ENCODE data around the gene TMTC2.

Gene TMTC2

GRCh38 chr12:82765971-82766705, 79.4 kb downstream of the TMTC2 start:
- Histone ChIP-seq H3K9me3 (ENCODE audit: control insufficient read depth, insufficient read depth, low read length) (no peaks in the 10 kb centered on the region), H3K36me3 (ENCODE audit: control insufficient read depth, insufficient read depth, low read length) (no peaks in the 10 kb centered on the region)

DNA sequence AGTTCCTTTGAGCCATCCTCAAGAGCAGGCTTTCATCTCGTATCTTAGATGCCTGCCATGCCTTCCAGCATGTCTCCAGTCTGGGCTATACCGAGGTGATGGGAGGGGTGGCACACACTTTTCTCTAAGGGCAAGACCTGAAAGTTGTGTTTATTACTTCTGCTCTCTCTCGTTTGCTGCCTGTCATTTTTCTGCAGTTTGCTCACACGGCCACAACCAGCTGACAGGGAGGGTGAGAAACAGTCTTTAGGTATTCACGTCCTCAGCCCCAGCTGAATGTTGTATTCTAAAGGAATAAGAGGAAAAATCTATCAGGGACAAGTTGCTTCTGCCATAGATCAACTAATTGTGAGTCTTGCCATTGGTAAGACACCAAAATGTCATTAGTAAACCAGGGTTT, 88.0 kb downstream of the TMTC2 start:
- H3K9me3 ChIP-seq (ENCODE audit: control insufficient read depth, insufficient read depth, low read length) = no peaks in the 10 kb centered on the region
- H3K36me3 ChIP-seq (ENCODE audit: control insufficient read depth, insufficient read depth, low read length) = no peaks in the 10 kb centered on the region
- no peak overlapping the region for H3K4me3 ChIP-seq (ENCODE audit: low read depth, low read length)
- H3K27me3 ChIP-seq (ENCODE audit: control insufficient read depth, insufficient read depth, low read length) = no peaks in the 10 kb centered on the region
- peaks cover 2% of the 10 kb centered on the region for H3K4me1 ChIP-seq (ENCODE audit: control insufficient read depth, insufficient read depth, low read length)
- H3K9ac ChIP-seq (ENCODE audit: low read depth, low read length) = no peak overlapping the region

More at GRCh38 chr12:82765971-82766705, 79.4 kb downstream of the TMTC2 start:
- Histone ChIP-seq H3K27me3 (ENCODE audit: control insufficient read depth, insufficient read depth, low read length) (peaks cover 2% of the 10 kb centered on the region), H3K9ac (ENCODE audit: low read depth, low read length) (no peak overlapping the region), H3K4me3 (ENCODE audit: low read depth, low read length) (no peak overlapping the region), H3K4me1 (ENCODE audit: control insufficient read depth, insufficient read depth, low read length) (no peaks in the 10 kb centered on the region)

GRCh38 chr12:82780517-82780916, 93.8 kb downstream of the TMTC2 start:
- Histone ChIP-seq H3K4me3 (ENCODE audit: low read depth, low read length) (no peak overlapping the region), H3K4me1 (ENCODE audit: control insufficient read depth, insufficient read depth, low read length) (peaks cover 12% of the 10 kb centered on the region), H3K27me3 (ENCODE audit: control insufficient read depth, insufficient read depth, low read length) (no peaks in the 10 kb centered on the region), H3K9ac (ENCODE audit: low read depth, low read length) (no peak overlapping the region), H3K9me3 (ENCODE audit: control insufficient read depth, insufficient read depth, low read length) (no peaks in the 10 kb centered on the region), H3K36me3 (ENCODE audit: control insufficient read depth, insufficient read depth, low read length) (no peaks in the 10 kb centered on the region)

DNA sequence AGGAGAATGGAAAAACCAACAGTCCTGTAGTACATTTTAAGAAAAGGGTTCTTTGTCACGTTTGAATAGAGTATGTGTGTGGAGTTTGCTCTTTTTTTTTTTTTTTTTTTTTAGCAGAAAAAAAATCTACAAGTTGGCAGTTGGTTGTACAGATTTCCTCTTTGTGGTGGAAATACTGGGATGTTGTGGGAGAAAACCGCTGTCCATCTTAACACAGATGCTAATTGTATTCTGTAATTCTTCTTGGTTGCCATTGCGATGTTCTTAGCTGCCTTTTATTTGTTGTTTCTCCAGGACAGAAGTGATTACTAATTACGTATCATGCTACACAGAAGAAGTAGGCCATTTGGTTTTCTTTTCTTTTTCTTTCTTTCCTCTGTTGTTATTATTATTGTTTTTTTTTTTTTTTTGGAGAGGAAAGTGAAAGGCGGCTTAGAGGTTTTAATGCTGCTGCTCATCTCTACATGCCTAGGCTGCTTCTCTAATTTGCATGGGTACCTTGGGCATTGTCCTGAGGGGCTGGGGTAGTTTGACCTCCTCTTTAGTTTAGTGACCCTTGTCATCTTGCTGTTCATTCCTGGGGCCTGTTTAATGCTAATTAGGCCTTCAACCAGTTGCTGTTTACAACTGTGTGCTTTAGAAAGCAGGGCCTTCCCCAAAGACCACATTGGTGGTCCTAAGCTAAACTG, 94.7 kb downstream of the TMTC2 start:
- H3K36me3 ChIP-seq (ENCODE audit: control insufficient read depth, insufficient read depth, low read length) = no peaks in the 10 kb centered on the region
- no peak overlapping the region for H3K4me3 ChIP-seq (ENCODE audit: low read depth, low read length)
- H3K4me1 ChIP-seq (ENCODE audit: control insufficient read depth, insufficient read depth, low read length) = peaks cover 12% of the 10 kb centered on the region
- H3K9ac ChIP-seq (ENCODE audit: low read depth, low read length) = no peak overlapping the region
- H3K9me3 ChIP-seq (ENCODE audit: control insufficient read depth, insufficient read depth, low read length) = no peaks in the 10 kb centered on the region
- no peaks in the 10 kb centered on the region for H3K27me3 ChIP-seq (ENCODE audit: control insufficient read depth, insufficient read depth, low read length)

GRCh38 chr12:82783435-82783834, 96.7 kb downstream of the TMTC2 start:
- peaks cover 12% of the 10 kb centered on the region for H3K4me1 ChIP-seq (ENCODE audit: control insufficient read depth, insufficient read depth, low read length)
- H3K4me3 ChIP-seq (ENCODE audit: low read depth, low read length) = no peak overlapping the region
- no peak overlapping the region for H3K9ac ChIP-seq (ENCODE audit: low read depth, low read length)
- H3K36me3 ChIP-seq (ENCODE audit: control insufficient read depth, insufficient read depth, low read length) = no peaks in the 10 kb centered on the region
- H3K27me3 ChIP-seq (ENCODE audit: control insufficient read depth, insufficient read depth, low read length) = no peaks in the 10 kb centered on the region
- H3K9me3 ChIP-seq (ENCODE audit: control insufficient read depth, insufficient read depth, low read length) = no peaks in the 10 kb centered on the region

DNA sequence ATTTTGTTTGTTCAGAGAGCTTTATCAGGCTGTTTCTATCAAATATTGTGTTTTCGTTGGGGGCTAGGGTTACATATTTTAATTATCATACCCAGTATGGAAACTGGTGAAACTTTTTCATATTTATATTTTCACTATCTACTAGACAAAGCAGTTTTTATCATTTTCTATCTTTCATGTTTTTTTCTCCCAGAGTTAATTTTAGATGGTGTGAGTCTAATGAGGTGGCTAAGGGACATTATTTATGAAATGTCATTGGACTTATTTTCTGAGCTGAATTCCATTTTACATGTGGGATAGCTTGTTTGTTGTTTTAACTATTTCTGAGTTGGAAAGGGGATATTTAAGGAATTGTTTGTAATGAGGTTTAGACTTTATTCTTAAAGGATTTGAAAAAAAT, 100.3 kb downstream of the TMTC2 start:
- peaks cover 3% of the 10 kb centered on the region for H3K4me1 ChIP-seq (ENCODE audit: control insufficient read depth, insufficient read depth, low read length)
- no peak overlapping the region for H3K9ac ChIP-seq (ENCODE audit: low read depth, low read length)
- no peak overlapping the region for H3K4me3 ChIP-seq (ENCODE audit: low read depth, low read length)
- H3K27me3 ChIP-seq (ENCODE audit: control insufficient read depth, insufficient read depth, low read length) = no peaks in the 10 kb centered on the region
- no peaks in the 10 kb centered on the region for H3K9me3 ChIP-seq (ENCODE audit: control insufficient read depth, insufficient read depth, low read length)
- no peaks in the 10 kb centered on the region for H3K36me3 ChIP-seq (ENCODE audit: control insufficient read depth, insufficient read depth, low read length)

GRCh38 chr12:82788594-82788993, 101.9 kb downstream of the TMTC2 start:
- Histone ChIP-seq H3K36me3 (ENCODE audit: control insufficient read depth, insufficient read depth, low read length) (no peaks in the 10 kb centered on the region), H3K4me1 (ENCODE audit: control insufficient read depth, insufficient read depth, low read length) (peaks cover under 1% of the 10 kb centered on the region), H3K9ac (ENCODE audit: low read depth, low read length) (no peak overlapping the region), H3K27me3 (ENCODE audit: control insufficient read depth, insufficient read depth, low read length) (no peaks in the 10 kb centered on the region), H3K9me3 (ENCODE audit: control insufficient read depth, insufficient read depth, low read length) (no peaks in the 10 kb centered on the region), H3K4me3 (ENCODE audit: low read depth, low read length) (no peak overlapping the region)

DNA sequence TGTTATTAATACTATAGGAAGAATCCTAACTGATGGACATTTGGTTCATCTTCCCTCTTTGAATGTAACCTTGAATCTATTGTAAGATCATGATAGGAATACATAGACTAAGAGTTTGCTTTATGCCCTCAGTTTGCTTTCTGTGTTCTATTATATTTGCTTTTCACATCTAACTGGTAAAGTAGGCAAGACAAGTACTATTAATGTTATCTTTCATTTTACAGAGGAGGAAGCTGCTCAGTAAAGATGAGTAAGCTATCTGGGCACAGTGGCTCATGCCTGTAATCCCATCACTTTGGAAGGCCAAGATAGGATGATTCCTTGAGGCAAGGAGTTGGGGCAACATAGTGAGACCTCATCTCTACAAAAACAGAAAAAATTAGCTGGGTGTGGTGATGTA, 103.0 kb downstream of the TMTC2 start:
- peaks cover 4% of the 10 kb centered on the region for H3K4me1 ChIP-seq (ENCODE audit: control insufficient read depth, insufficient read depth, low read length)
- no peaks in the 10 kb centered on the region for H3K27me3 ChIP-seq (ENCODE audit: control insufficient read depth, insufficient read depth, low read length)
- no peak overlapping the region for H3K9ac ChIP-seq (ENCODE audit: low read depth, low read length)

DNA sequence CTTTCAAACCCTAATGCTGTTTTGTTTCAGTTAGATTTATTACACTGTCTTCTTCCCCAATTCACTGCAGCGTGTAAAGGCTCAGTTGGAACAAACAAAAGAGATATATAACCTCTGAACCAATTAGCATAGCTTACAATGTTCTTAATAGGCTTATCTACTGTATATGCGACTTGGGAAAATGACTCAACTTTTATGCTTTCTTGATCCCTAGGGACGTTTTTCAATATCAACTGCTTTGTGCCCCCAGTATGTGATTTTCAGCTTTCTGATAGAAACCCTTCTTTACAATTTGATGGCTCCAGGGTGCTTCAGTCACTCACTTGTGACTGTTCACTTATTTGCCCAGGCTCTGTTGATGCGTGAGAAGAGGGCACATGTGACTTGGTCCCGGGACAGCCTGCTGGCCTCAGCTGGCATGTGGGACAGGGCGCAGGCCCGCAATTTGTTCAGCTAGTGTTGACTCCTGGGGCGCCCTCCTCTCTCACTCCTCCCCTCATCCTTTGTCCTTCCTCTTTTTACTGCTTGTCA, 107.1 kb downstream of the TMTC2 start:
- Histone ChIP-seq H3K4me3 (ENCODE audit: low read depth, low read length) (no peak overlapping the region), H3K36me3 (ENCODE audit: control insufficient read depth, insufficient read depth, low read length) (no peaks in the 10 kb centered on the region), H3K9me3 (ENCODE audit: control insufficient read depth, insufficient read depth, low read length) (no peaks in the 10 kb centered on the region), H3K4me1 (ENCODE audit: control insufficient read depth, insufficient read depth, low read length) (peaks cover 4% of the 10 kb centered on the region), H3K9ac (ENCODE audit: low read depth, low read length) (no peak overlapping the region), H3K27me3 (ENCODE audit: control insufficient read depth, insufficient read depth, low read length) (no peaks in the 10 kb centered on the region)

More for the DNA sequence above, 103.0 kb downstream of the TMTC2 start:
- H3K4me3 ChIP-seq (ENCODE audit: low read depth, low read length) = no peak overlapping the region
- H3K36me3 ChIP-seq (ENCODE audit: control insufficient read depth, insufficient read depth, low read length) = no peaks in the 10 kb centered on the region
- no peaks in the 10 kb centered on the region for H3K9me3 ChIP-seq (ENCODE audit: control insufficient read depth, insufficient read depth, low read length)

DNA sequence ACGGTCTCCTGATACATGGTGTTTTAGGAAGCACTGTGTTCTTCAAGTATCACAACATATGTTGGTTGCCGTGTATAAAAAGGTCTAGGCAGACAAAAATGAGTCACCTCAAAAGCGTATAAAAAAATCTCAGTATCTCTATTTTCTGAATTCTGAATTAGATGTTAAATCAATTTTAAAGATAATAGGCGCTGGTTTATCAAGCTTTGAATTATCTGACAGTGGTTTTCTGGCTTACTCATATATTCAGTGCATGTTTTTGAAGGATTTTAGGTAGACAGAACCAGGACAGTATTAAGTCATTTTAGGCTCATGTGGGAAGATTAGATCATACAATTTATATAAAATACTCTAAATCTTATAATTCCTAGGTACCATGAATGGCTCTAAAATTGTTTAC, 110.8 kb downstream of the TMTC2 start:
- no peaks in the 10 kb centered on the region for H3K36me3 ChIP-seq (ENCODE audit: control insufficient read depth, insufficient read depth, low read length)
- no peaks in the 10 kb centered on the region for H3K9me3 ChIP-seq (ENCODE audit: control insufficient read depth, insufficient read depth, low read length)
- peaks cover 4% of the 10 kb centered on the region for H3K4me1 ChIP-seq (ENCODE audit: control insufficient read depth, insufficient read depth, low read length)
- no peak overlapping the region for H3K9ac ChIP-seq (ENCODE audit: low read depth, low read length)
- H3K27me3 ChIP-seq (ENCODE audit: control insufficient read depth, insufficient read depth, low read length) = no peaks in the 10 kb centered on the region
- H3K4me3 ChIP-seq (ENCODE audit: low read depth, low read length) = no peak overlapping the region

GRCh38 chr12:82800185-82800584, 113.5 kb downstream of the TMTC2 start:
- no peaks in the 10 kb centered on the region for H3K9me3 ChIP-seq (ENCODE audit: control insufficient read depth, insufficient read depth, low read length)
- no peaks in the 10 kb centered on the region for H3K4me1 ChIP-seq (ENCODE audit: control insufficient read depth, insufficient read depth, low read length)
- no peaks in the 10 kb centered on the region for H3K27me3 ChIP-seq (ENCODE audit: control insufficient read depth, insufficient read depth, low read length)
- H3K4me3 ChIP-seq (ENCODE audit: low read depth, low read length) = no peak overlapping the region
- H3K9ac ChIP-seq (ENCODE audit: low read depth, low read length) = no peak overlapping the region
- H3K36me3 ChIP-seq (ENCODE audit: control insufficient read depth, insufficient read depth, low read length) = no peaks in the 10 kb centered on the region

Measured in iPS-15b (cell line).